ENCODE data around the gene SH3RF3.
A peak's percentile ranks its signal among the peaks of the same experiment; 100 is the strongest.

SH3RF3 gene

GRCh38 chr2:109378682-109379081, 249.7 kb downstream of the SH3RF3 start:
- DNase-seq (ENCODE audit: low read depth): no peak

GRCh38 chr2:109379507-109379906, 250.5 kb downstream of the SH3RF3 start:
- DNase-seq (ENCODE audit: low read depth): no peak

GRCh38 chr2:109380502-109381326, 251.7 kb downstream of the SH3RF3 start:
- no peak for DNase-seq (ENCODE audit: low read depth)

- DNase-seq (ENCODE audit: low read depth): no peak
Measured at GRCh38 chr2:109381327-109381820, 252.4 kb downstream of the SH3RF3 start.

- DNase-seq (ENCODE audit: low read depth): no peak
Measured at GRCh38 chr2:109382226-109382895, 253.4 kb downstream of the SH3RF3 start.

- peak; percentile 47 for DNase-seq (ENCODE audit: low read depth)
Measured at GRCh38 chr2:109382951-109383350, 253.9 kb downstream of the SH3RF3 start.

DNA sequence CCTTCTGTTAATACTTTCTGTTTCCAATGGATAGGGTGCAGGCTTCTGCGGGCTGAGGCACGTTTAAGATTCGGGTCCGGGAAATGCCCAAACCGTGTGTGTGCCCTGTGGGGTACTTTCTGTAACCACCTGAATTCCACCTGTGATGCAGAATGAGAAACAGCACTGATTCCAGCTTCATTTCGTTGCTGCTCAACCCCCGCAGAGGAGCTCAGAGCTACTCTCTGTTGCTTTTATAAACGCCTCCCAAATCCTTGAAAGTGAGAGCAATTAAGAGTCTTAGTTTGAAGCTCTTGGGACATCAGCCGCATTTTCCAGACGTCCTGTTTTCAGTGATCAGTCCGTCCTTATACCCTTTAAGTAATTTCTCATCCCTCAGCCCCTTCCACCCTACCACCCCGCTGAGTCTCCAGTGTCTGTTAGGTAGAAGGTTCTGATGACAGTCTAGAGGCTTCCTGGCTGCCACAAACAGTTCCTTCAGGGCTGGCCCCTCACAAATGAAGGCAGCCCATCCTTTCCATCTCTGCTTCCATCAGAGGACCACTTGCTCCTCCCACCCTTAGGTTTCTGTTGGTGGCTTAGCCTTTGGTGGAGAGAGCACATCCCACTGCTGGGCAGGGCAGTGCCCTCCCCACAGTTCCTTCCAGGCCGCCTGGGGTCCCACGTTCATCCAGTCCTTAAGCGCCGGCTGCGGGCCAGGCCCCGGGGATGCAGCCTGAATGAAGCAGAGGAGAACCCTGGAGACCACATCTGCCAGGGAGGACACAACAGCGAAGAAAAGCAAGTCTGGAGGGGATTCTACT, 254.7 kb downstream of the SH3RF3 start:
- DNase-seq (ENCODE audit: low read depth): no peak

- DNase-seq (ENCODE audit: low read depth): no peak
Measured at GRCh38 chr2:109384308-109385271, 255.6 kb downstream of the SH3RF3 start.

DNA sequence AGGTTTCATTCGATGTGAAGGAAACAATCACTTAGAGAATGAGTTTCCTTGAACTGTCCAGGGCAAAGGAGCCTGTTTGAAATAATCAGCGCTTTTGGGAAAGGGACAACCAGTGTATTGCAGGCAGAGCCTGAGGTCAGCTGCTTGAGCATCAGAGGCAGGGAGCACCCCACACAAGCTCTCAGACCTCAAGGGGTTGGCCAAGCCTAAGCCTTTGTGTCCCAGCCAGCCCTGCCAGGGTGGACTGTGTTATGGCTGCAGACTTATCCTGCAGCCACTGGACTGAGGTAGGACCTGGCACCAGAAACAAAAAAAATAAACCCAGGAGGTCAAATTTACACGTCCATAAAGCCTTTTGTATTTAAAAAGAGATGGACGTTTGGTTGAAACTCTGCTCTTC, 256.5 kb downstream of the SH3RF3 start:
- no peak for DNase-seq (ENCODE audit: low read depth)

DNA sequence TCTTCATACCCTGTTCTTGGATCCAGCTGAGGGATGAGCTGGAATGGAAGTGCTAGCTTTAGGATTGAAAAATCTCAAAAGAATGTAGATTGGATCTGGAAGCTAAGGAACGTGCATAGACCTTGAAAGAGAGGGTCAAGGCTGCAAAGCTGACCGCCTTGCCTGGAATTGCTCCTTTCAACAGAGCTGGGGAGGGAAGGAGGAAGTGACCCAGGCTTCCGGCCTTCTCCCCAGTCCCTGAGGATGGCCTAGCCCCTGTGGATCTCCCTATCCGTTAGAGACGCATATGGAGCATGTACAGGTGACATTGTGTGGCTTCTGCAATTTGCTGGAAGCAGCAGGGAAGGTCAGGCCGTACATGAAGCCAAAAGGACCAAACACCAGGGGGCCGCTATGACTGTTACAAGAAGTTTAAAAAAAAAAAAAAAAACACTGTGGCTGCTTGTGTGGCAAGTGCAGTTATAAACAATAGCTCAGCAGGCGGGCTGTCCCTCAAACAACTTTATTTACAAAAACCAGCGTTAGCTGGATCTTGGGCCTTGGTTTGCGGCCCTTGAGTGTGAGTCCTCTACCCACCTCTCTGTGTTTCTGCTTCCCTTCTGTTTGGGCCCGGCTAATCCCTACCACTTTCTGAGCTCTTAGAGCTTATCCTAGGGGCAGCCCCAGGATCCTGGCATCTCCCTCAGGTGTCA, 257.1 kb downstream of the SH3RF3 start:
- no peak for DNase-seq (ENCODE audit: low read depth)

DNA sequence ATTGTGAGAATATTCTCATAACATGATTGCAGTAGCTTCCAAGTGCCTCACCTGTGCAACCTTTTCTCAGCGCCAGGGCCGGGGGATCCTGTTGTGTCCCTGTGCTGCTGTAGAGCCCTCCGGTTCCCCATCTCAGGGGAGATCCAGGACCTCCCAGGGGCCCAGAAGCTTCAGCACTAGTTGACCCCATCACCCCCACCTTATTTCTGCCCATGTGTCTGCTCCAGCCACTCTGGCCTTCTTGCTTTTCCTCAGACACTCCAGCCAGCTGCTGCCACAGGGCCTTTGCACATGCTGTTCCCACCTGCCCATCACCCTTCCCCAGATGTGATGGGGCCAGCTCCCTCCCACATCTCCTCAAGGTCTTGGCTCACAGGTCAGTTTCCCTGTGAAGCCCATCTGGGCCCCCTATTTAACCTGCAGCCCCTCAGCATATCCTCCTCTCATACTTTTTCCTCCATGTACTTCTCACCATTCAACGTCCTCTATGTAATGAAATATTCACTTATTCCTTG, 258.3 kb downstream of the SH3RF3 start:
- no peak for DNase-seq (ENCODE audit: low read depth)

DNA sequence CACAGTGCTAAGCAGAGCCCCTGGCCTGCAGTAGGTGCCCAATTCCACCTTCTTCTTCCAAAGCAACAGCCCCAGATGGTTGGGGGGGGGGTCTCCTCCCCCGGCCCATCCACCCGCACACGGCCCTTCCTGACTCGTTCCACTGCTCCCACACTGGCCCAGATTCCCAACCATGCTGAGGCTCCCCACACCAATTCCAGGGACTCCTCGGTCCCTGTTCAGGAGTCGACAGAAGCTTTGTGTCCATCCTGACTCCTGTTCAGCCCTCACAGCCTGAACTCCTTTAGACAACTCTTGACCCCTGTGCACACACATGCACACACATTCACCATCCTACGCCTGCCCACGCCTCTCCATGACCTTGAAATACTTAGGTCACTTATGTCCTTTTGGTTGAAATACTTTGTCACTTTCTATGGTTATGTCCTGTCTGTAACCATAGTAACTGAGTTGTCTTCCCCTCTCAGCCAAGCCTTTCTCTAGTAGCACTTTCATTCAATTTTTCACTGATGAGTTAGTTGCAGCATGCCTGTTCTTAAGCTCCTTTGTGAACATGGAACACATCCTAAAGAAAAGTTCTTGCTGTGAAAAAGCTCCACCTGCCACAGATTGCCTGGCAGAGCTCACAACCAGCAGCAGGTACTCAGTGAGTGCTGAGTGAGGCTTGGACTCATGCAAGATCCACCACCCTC, 258.9 kb downstream of the SH3RF3 start:
- DNase-seq (ENCODE audit: low read depth): no peak

GRCh38 chr2:109391243-109391642, 262.2 kb downstream of the SH3RF3 start:
- no peak for DNase-seq (ENCODE audit: low read depth)

DNA sequence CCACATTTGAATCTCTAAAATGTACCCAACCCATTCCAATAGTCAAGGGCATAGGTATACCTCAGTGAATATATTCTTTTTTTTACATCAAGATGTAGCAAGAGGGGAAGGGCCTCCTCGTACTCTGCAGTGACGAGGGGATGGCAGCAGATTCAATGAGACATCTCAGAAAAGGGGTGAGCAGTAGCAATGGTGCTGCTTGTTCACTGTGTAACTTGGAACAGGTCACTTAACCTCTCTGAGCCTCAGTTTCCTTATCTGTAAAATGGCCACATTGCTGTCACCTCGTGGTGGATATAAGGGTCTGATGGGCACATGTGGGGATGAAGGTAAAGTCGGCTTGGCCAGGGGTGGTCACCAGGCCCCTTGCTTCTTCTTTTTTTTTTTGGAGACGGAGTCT, 263.1 kb downstream of the SH3RF3 start:
- DNase-seq (ENCODE audit: low read depth): no peak

DNA sequence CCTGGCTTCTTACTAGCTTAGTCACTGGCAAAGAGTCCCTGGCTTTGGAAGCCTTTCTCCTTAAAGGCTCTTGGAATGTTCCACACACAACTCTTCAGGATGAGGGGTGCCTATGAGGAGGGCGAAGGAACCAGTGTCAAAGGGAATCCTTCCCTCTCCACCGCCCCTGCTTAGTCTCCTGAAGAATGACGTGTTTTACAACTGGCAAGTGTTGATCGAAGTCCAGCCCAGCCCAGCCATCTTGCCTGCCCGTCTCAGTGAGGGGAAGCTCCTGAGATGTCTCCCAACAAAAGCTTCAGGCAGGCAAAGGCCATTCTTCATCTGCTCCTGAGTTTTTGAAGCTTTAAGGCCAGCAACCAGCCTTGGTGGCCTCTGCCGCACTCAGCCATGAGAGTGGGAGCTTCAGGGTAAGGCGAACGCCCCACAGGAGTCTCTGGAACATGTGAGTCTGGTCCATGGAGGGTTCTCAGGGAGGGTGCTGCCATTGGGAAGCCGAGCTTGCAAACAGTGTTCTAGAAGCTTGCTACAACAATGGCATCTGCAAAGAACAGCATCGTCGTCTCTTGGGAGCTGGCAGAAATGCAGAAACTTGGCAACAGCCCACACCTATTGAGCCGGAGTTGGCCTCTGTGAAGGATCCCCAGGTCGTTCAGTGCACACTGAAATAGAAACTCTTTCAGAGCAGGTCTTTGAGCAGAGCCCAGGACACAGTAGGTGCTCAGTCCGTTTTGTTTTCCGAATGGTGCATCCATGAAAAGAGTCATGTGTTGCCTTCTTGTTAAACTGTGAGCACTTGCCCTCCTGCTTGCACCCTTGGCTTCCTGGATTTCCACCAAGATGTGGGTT, 264.0 kb downstream of the SH3RF3 start:
- DNase-seq (ENCODE audit: low read depth): no peak

GRCh38 chr2:109393662-109393972, 264.6 kb downstream of the SH3RF3 start:
- DNase-seq (ENCODE audit: low read depth): no peak

- no peak for DNase-seq (ENCODE audit: low read depth)
Measured at GRCh38 chr2:109395494-109396201, 266.6 kb downstream of the SH3RF3 start.
